HFFc6 (cell line): ENCODE data around the gene METRN. TPM values are rescaled to one million over a fixed set of nuclear protein-coding genes. Genes with fewer than 3 reads are reported as not detected.

Source experiments
- DNase-seq: peaks from one replicate; pipeline ENCODE4 v3.0.0-alpha.2; 2018
- H3K27ac Mint-ChIP-seq: 2 replicates; pipeline ENCODE4 v1.8.0; 2020; ENCODE audit warnings: mild to moderate bottlenecking, mixed read lengths
- H3K27me3 Mint-ChIP-seq: 2 replicates; pipeline ENCODE4 v1.8.0; 2021; ENCODE audit warnings: mild to moderate bottlenecking, moderate library complexity, mixed read lengths; ENCODE audit not compliant: insufficient read depth
- H3K36me3 Mint-ChIP-seq: 2 replicates; pipeline ENCODE4 v1.8.0; 2021; ENCODE audit warnings: low read depth, mixed read lengths
- H3K4me1 Mint-ChIP-seq: 2 replicates; pipeline ENCODE4 v1.8.0; 2020; ENCODE audit warnings: low read depth, mixed read lengths
- H3K4me3 Mint-ChIP-seq: 2 replicates; pipeline ENCODE4 v1.8.0; 2020; ENCODE audit warnings: mild to moderate bottlenecking, moderate library complexity, mixed read lengths
- H3K9me3 Mint-ChIP-seq: 2 replicates; pipeline ENCODE4 v1.8.0; 2020; ENCODE audit warnings: mild to moderate bottlenecking, mixed read lengths
- total RNA-seq, 6 experiments: library from RNA; stranded (reverse); fragmentation: NEBNext Ultra II Directional; extraction: Animal tissue kit (Norgen Biotek cat#: 25700); gene quantifications; 2 replicates in 1 of 6; 3 replicates in 5 of 6; pipeline ENCODE4 v1.2.3, GENCODE V29; 2021
- TF ChIP-seq, protein P1 (sequence below): fragments of 200-600 bp; sonication (generic); IDR thresholded peaks from 2 replicates; pipeline ENCODE4 v1.5.0; 2021; ENCODE audit warnings: antibody characterized with exemption, mild to moderate bottlenecking

The METRN gene
- total RNA-seq, 6 experiments from 2014 or later: 61.5 to 103 (median 70.4) TPM

DNA sequence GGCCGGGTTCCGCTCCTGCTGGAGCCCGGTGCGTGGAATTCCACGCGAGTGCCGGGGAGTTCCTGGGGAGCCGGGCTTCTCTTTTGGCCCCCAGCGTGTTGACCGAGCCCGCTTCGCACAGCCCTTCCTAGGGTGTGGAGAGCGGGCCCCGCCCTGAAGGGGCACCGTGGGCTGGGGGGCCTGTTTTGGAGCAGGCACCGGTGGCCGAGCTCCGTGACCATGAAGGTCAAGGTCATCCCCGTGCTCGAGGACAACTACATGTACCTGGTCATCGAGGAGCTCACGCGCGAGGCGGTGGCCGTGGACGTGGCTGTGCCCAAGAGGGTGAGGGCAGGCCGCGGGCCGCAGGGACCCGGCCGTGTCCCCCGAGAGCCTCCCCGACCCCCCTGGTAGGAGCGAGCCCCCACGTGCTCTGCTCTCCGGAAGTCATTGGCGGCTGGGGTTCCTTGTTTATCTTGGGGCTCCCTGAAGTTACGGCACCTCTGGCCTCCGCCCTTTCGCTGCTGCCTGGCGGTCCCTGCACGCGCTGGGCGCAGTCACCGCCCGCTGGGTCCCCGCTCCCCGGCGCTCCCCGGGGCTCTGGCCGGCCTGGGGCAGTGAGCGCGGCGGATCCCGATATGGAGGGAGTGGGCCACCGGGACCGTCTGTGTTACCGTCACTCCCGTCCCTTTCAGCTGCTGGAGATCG is 12.5 kb downstream of the METRN start:
- H3K4me1 Mint-ChIP-seq: no peaks in the 10 kb centered on the region
- DNase-seq: no peak
- peak overlapping the region; percentile 65 for H3K4me3 Mint-ChIP-seq
- no peaks in the 10 kb centered on the region for H3K36me3 Mint-ChIP-seq
- H3K9me3 Mint-ChIP-seq: no peaks in the 10 kb centered on the region
- TF ChIP-seq, protein P1, sequence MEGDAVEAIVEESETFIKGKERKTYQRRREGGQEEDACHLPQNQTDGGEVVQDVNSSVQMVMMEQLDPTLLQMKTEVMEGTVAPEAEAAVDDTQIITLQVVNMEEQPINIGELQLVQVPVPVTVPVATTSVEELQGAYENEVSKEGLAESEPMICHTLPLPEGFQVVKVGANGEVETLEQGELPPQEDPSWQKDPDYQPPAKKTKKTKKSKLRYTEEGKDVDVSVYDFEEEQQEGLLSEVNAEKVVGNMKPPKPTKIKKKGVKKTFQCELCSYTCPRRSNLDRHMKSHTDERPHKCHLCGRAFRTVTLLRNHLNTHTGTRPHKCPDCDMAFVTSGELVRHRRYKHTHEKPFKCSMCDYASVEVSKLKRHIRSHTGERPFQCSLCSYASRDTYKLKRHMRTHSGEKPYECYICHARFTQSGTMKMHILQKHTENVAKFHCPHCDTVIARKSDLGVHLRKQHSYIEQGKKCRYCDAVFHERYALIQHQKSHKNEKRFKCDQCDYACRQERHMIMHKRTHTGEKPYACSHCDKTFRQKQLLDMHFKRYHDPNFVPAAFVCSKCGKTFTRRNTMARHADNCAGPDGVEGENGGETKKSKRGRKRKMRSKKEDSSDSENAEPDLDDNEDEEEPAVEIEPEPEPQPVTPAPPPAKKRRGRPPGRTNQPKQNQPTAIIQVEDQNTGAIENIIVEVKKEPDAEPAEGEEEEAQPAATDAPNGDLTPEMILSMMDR: no peak
- H3K27ac Mint-ChIP-seq: no peak overlapping the region
- H3K27me3 Mint-ChIP-seq: peaks cover 7% of the 10 kb centered on the region

DNA sequence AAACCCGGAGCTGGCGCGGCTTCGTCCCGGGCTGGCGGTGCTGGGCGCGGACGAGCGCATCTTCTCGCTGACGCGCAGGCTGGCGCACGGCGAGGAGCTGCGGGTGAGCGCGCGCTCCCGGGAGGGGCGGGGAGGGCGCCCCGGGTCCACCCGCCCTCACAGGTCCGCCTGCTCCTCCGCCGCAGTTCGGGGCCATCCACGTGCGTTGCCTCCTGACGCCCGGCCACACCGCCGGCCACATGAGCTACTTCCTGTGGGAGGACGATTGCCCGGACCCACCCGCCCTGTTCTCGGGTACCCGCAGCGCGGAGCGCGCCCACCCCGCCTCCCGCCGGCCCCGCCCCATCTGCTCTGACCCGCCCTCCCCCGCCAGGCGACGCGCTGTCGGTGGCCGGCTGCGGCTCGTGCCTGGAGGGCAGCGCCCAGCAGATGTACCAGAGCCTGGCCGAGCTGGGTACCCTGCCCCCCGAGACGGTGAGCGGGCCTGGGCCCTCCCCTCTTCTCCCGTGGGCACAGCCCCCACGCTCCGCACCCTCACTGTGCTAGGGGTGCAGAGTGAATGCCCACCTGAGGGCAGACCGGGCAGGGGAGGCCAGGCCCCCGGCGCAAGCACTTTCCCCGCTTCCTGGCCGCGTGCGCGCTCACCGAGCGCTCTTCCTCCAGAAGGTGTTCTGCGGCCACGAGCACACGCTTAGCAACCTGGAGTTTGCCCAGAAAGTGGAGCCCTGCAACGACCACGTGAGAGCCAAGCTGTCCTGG is 13.4 kb downstream of the METRN start:
- H3K27me3 Mint-ChIP-seq: peaks cover 7% of the 10 kb centered on the region
- TF ChIP-seq, protein P1: no peak
- peaks cover 4% of the 10 kb centered on the region; the same call in 1 of the 2 replicates for H3K4me1 Mint-ChIP-seq
- DNase-seq: peak; percentile 84
- H3K9me3 Mint-ChIP-seq: no peaks in the 10 kb centered on the region
- H3K27ac Mint-ChIP-seq: no peak overlapping the region
- 0 out of 2 replicates have a peak overlapping the region, but pooled peaks have one; percentile 32 for H3K4me3 Mint-ChIP-seq
- no peaks in the 10 kb centered on the region for H3K36me3 Mint-ChIP-seq

DNA sequence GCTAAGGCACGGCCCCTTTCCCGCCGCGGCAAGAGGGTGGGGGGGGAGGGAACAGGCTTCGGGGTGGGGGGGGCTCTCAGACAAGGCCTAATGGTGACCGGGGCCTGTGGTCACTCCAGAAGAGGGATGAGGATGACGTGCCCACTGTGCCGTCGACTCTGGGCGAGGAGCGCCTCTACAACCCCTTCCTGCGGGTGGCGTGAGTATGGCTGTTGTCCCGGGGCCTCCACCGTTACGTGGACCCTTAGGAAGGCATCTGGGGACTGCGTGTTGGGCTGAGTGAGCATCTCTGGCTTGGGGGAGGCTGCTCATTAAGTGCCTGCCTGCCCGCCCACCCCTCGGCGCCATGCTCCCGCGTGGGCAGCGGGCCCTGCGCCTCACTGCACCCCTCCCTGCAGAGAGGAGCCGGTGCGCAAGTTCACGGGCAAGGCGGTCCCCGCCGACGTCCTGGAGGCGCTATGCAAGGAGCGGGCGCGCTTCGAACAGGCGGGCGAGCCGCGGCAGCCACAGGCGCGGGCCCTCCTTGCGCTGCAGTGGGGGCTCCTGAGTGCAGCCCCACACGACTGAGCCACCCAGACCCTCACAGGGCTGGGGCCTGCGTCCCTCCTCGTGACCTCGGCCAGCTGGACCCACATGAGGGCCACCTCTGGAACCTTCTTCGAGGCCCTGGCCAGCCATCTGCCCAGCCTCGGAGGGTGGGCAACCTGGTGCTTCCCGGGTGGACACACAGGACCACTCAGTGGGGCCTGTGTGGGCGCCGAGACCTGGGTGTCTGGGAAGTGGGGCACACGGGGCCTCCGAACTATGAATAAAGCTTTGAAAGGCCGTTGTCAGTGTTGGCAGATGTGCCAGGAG is 14.2 kb downstream of the METRN start:
- no peak for DNase-seq
- Mint-ChIP-seq H3K9me3 (no peaks in the 10 kb centered on the region), H3K27ac (no peak overlapping the region), H3K4me1 (peaks cover 4% of the 10 kb centered on the region; the same call in 1 of the 2 replicates), H3K36me3 (no peaks in the 10 kb centered on the region), H3K27me3 (peaks cover 7% of the 10 kb centered on the region), H3K4me3 (0 out of 2 replicates have a peak overlapping the region, but pooled peaks have one; percentile 32)
- TF ChIP-seq, protein P1: no peak

DNA sequence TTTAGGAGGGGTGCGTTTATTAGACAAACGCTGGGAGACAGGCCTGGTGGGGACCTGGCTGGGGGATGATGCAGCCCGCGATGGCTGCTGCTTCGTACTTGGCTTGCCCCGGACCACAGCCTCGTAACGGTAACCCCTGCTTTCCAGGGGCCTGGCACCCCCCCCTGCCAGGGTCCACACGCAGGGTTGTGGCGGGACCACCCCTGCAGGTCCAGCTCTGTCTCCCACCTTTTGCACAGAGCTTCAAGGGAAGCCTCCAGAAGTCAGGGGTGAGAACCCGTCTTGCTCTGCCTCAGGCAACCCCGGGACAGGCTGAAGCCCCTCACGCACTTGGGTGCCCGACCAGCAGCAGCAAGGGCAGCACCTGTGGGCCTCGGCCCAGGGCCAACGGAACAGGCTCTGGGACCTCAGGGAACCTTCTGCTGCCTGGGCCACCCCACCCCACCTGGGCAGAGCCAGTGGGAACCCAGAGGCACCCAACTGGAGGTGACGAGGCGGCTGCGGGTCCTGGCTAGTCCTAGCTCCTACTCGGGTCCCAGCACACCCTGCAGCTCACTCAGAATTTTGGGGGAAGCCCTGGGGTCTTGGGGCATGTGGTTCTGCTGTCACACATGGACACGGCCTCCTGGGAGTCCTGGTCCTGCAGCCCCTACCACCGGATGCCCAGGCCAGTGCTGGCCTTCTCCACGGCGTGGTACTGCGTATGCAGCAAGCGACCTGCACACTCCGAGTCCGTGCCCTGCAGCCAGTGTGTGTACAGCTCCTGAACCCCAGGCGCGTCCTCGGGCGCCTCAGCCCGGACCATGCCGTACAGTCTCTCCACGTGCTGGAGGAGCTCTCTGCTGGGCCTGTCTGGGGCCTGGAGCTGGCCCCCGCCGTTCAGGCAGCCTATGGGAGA is 15.1 kb downstream of the METRN start:
- H3K36me3 Mint-ChIP-seq: no peaks in the 10 kb centered on the region
- H3K27me3 Mint-ChIP-seq: peaks cover 7% of the 10 kb centered on the region
- no peaks in the 10 kb centered on the region for H3K9me3 Mint-ChIP-seq
- DNase-seq: no peak
- H3K4me3 Mint-ChIP-seq: no peak overlapping the region
- H3K27ac Mint-ChIP-seq: no peak overlapping the region
- TF ChIP-seq, protein P1: no peak
- peaks cover 4% of the 10 kb centered on the region; the same call in 1 of the 2 replicates for H3K4me1 Mint-ChIP-seq
